NB4 (cell line): ENCODE results near the gene ZFHX3.

Experiments used
- CTCF ChIP-seq: IDR thresholded peaks from one replicate; pipeline ENCODE4 v1.5.1; 2012; ENCODE audit warnings: low read depth, low read length
- POLR2A ChIP-seq: IDR thresholded peaks from 2 replicates; pipeline ENCODE4 v1.6.1; 2011; ENCODE audit warnings: mild to moderate bottlenecking; ENCODE audit not compliant: insufficient read length; ENCODE audit errors: extremely low read depth

DNA sequence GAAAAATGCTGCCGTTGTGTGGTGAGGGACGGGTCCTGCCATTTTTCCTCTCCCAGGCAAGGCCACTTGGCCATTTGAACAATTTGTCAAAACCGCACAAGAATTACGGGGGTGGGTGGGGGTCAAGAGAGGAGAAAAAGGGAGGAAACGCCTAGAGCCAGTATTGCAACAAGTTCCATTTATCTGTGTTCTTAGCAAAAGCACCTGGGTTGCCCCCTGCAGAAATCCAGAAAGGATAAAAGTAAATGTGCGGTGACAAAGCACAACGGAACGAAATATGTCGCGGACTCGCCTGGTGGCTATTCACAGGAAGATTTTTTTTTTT is 209.4 kb downstream of the ZFHX3 start:
- TF ChIP-seq CTCF: no peak
- TF ChIP-seq POLR2A: no peak
